IPS-18a (cell line): ENCODE results near the gene DONSON.

Experiments
- H3K27ac ChIP-seq: one replicate; pipeline ENCODE4 v1.5.1; 2013; ENCODE audit warnings: low read length
- H3K27me3 ChIP-seq: one replicate; pipeline ENCODE4 v1.6.1; 2013; ENCODE audit warnings: mild to moderate bottlenecking, low read length; ENCODE audit not compliant: control insufficient read depth, insufficient read depth
- H3K36me3 ChIP-seq: one replicate; pipeline ENCODE4 v1.6.1; 2013; ENCODE audit warnings: low read depth, low read length; ENCODE audit not compliant: control insufficient read depth
- H3K4me1 ChIP-seq: one replicate; pipeline ENCODE4 v1.6.1; 2013; ENCODE audit warnings: low read depth, low read length; ENCODE audit not compliant: control insufficient read depth
- H3K4me3 ChIP-seq: one replicate; pipeline ENCODE4 v1.5.1; 2013; ENCODE audit warnings: low read length
- H3K9ac ChIP-seq: one replicate; pipeline ENCODE4 v1.6.1; 2013; ENCODE audit warnings: mild to moderate bottlenecking, low read length, moderate library complexity
- H3K9me3 ChIP-seq: one replicate; pipeline ENCODE4 v1.6.1; 2013; ENCODE audit warnings: low read depth, low read length; ENCODE audit not compliant: control insufficient read depth

DONSON gene

GRCh38 chr21:33537212-33537611, 51.3 kb downstream of the DONSON start:
- H3K36me3 ChIP-seq, result peaks cover 74% of the 10 kb centered on the region

GRCh38 chr21:33531007-33531406, 57.5 kb downstream of the DONSON start:
- H3K4me1 ChIP-seq, result no peaks in the 10 kb centered on the region
- H3K9ac ChIP-seq, result no peak overlapping the region
- H3K4me3 ChIP-seq, result no peak overlapping the region
- H3K27me3 ChIP-seq, result no peaks in the 10 kb centered on the region
- peaks cover 96% of the 10 kb centered on the region for H3K36me3 ChIP-seq
- H3K9me3 ChIP-seq, result no peaks in the 10 kb centered on the region
- no peak overlapping the region for H3K27ac ChIP-seq

More at GRCh38 chr21:33537212-33537611, 51.3 kb downstream of the DONSON start:
- Histone ChIP-seq H3K27ac (no peak overlapping the region), H3K4me1 (peaks cover 7% of the 10 kb centered on the region), H3K4me3 (no peak overlapping the region), H3K9me3 (no peaks in the 10 kb centered on the region), H3K9ac (no peak overlapping the region), H3K27me3 (no peaks in the 10 kb centered on the region)
